Daoy (cell line): Measurements from ENCODE around the gene NACC2. TPM values are rescaled to one million over a fixed set of nuclear protein-coding genes. Genes with fewer than 3 reads are reported as not detected.

Experiments used
- DNase-seq: peaks from one replicate; pipeline ENCODE4 v3.0.0-alpha.2; 2015; ENCODE audit warnings: low read depth
- total RNA-seq: library from RNA; depleted of rRNA; stranded (reverse); fragments of >200 nt; shearing (Covaris generic); gene quantifications from 2 replicates; pipeline ENCODE4 v1.2.3, GENCODE V29; 2014; rRNA removed

Gene NACC2
- total RNA-seq, 1 experiment from 2014 or later = 11.5 TPM

GRCh38 chr9:135962696-135963307, 132.3 kb downstream of the NACC2 start:
- DNase-seq = no peak

- DNase-seq = no peak
Measured at GRCh38 chr9:135961811-135962695, 133.0 kb downstream of the NACC2 start.

GRCh38 chr9:135961277-135961715, 133.8 kb downstream of the NACC2 start, which contains the start of gene UBAC1:
TSS of gene UBAC1 (minus strand) at chr9:135961373. CDS start at chr9:135961162, 211 bp downstream.
- DNase-seq = peak; percentile 99

GRCh38 chr9:135960411-135961276, 134.4 kb downstream of the NACC2 start:
- peak; percentile 40 for DNase-seq

- no peak for DNase-seq
Measured at GRCh38 chr9:135959814-135960213, 135.3 kb downstream of the NACC2 start.

- no peak for DNase-seq
Measured at GRCh38 chr9:135958485-135958884, 136.6 kb downstream of the NACC2 start.

GRCh38 chr9:135957431-135957830, 137.7 kb downstream of the NACC2 start:
- DNase-seq = no peak

GRCh38 chr9:135956802-135957174, 138.3 kb downstream of the NACC2 start:
- no peak for DNase-seq

Other genes starting within 250 kb of the NACC2 start
- gene CAMSAP1, start 187.7 kb downstream of the NACC2 start, total RNA-seq = 20.5 and 22.7 TPM in 2 replicates
- gene UBAC1, start 133.9 kb downstream of the NACC2 start, total RNA-seq = 63.1 and 66.3 TPM in 2 replicates
- 37.5 and 49.5 TPM in 2 replicates for gene TMEM250, start 23.6 kb upstream of the NACC2 start, total RNA-seq
- gene LHX3, start 109.8 kb upstream of the NACC2 start, total RNA-seq = not detected in 2 replicates
- 25.8 and 30.3 TPM in 2 replicates for gene QSOX2, start 150.5 kb upstream of the NACC2 start, total RNA-seq
- not detected in 2 replicates for gene CCDC187, start 208.8 kb upstream of the NACC2 start, total RNA-seq
- gene GPSM1, start 232.2 kb upstream of the NACC2 start, total RNA-seq = 15.8 and 23.4 TPM in 2 replicates